NCI-H510A treated with DMSO at 0.1 percent for 48 hours (cell line): ENCODE data around the gene PCID2.
A peak's percentile ranks its signal among the peaks of the same experiment; 100 is the strongest.
"Not testable (repeated sequence)": the region's sequence is repeated elsewhere in the genome, so short reads cannot be mapped to it uniquely, and the experiment has no call there.

Source experiments
- DNase-seq: peaks from one replicate; lab custom pipeline; 2025; lab: John Stamatoyannopoulos, UW

Gene PCID2

GRCh38 chr13:113208421-113209335 is at the start of gene PCID2:
PCID2 (minus strand) TSS chr13:113208669; CDS start chr13:113208634, 35 bp downstream.
- peak; percentile 82 for DNase-seq

- DNase-seq: not testable (repeated sequence)
These were observed 49.4 kb upstream of the PCID2 start for GRCh38 chr13:113257908-113258307.

GRCh38 chr13:113252516-113253095 is 44.1 kb upstream of the PCID2 start:
- no peak for DNase-seq

- DNase-seq: no peak
These were observed 37.7 kb upstream of the PCID2 start for GRCh38 chr13:113245849-113246796.

DNA sequence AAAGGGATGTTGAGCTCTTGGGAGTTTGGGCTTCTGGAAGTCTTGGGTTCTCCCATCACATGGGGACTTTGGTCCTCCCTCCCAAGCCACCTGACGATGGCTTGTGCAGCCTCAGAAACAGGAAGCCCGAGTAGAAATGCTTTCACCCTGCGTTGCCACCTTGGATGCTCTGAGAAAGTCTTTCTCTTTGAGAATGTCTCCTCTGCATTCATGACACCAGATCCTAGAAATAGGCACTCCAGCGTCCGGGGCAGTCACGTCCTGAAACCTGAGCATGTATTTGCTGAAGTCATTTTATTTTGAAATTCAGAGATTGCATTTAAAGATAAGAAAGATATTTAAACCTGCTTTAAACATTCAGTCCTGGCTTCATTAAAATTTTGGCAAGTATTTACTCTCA is 35.4 kb upstream of the PCID2 start:
- no peak for DNase-seq

- not testable (repeated sequence) for DNase-seq
These were observed 33.2 kb upstream of the PCID2 start for GRCh38 chr13:113241623-113242022.

- no peak for DNase-seq
These were observed 31.5 kb upstream of the PCID2 start for GRCh38 chr13:113239986-113240385.

DNA sequence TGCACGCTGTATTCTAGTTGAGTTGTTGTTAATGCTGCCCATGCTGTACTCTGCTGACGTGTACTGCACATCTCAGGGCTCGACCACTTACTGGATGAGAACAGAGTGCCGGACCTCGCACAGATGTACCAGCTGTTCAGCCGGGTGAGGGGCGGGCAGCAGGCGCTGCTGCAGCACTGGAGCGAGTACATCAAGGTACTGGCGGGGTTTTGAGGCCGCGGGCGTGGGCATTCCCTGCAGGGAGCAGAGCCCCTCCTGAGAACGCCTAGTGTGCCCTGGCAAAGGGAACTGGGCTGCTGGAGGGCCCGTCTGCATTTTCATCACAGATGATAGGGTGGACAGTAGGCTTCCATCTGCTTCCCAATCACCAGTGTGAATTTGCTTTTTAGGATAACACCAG is 30.9 kb upstream of the PCID2 start:
- DNase-seq: no peak

GRCh38 chr13:113238536-113238935 is 30.1 kb upstream of the PCID2 start:
- DNase-seq: no peak

- DNase-seq: no peak
These were observed 24.6 kb upstream of the PCID2 start for GRCh38 chr13:113233101-113233500.

GRCh38 chr13:113232208-113233003 is 23.9 kb upstream of the PCID2 start:
- DNase-seq: no peak

DNA sequence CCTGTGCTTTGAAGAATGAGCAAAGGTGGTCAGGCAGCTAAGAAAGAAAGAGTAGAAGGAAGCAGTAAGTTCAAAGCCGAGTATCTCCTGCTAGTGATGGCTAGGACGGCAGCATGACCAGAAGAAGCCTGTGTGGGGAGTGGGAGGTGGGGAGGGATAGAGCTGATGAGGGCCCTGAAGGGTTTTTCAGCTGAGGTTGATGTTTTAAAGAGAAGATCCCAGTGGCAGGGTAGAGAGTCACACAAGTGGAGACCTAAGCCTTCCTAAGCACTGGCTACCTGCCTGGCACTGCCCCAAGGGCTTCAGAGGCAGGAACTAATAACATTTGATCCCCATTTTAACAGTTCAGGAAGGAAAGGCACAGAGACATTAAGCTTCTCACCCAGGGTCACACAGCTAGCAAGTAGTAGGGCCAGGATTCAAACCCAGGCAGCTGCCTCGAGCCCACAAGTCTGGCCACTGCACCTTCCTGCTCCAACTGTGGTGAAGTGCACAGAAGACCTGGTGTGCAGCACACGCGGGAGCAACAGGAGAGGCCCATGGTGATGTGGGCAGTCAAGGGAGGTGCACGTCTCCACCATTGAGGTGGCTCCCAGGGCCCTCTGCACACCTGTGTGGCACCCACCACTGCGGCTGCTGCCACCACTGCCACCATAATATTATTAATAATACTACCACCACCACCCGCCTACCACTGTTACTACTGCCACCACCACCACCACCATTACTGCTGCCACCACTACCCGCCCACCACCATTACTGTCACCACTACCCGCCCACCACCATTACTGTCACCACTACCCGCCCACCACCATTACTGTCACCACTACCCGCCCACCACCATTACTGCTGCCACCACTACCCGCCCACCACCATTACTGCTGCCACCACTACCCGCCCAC is 23.1 kb upstream of the PCID2 start:
- no peak for DNase-seq

GRCh38 chr13:113229791-113230190 is 21.3 kb upstream of the PCID2 start:
- no peak for DNase-seq

GRCh38 chr13:113229161-113229560 is 20.7 kb upstream of the PCID2 start:
- no peak for DNase-seq

DNA sequence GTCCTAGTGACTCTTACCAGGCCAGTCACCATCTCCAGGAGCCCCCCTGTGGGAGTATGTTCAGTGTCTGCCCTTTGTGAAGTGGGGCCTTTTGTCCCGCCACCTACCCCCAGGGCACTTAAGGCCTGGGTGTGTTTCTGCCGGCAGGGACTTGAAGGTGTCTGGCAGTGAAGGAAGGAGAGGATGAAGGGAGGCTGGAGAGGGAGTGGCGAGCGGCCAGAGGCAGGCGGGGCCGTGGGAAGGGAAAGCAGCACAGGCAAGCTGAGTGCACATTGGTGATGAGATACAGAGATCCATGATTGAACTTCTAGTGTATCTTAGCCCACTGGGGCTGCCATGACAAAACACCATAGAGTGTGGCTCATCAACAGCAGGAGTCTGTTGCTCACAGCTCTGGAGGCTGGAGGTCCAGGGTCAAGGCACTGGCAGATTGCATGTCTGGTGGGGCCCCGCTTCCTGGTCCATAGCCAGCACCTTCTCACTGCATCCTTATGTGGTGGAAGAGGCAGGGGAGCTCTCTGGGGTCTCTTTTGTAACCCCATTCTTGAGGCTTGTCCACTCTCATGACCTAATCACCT is 18.5 kb upstream of the PCID2 start:
- no peak for DNase-seq

DNA sequence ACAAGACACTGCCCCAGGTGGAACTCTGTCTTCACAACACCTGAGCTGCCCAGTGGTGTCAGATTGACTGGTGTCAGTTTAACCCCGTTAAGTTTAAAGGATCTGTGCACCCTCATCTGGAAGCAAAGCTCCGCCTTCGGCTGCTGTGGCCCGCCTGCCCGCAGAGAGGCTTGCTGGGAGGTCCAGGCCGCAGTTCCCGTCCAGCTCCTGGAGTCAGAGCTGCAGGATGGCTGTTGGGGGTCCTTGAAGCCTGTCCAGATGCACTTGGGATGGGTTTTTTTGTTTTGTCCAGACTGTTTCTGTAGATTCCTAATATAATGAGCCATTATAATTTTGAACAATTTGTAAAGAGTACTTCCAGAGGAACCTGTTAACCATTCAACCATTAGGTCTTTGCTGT is 17.0 kb upstream of the PCID2 start:
- no peak for DNase-seq

DNA sequence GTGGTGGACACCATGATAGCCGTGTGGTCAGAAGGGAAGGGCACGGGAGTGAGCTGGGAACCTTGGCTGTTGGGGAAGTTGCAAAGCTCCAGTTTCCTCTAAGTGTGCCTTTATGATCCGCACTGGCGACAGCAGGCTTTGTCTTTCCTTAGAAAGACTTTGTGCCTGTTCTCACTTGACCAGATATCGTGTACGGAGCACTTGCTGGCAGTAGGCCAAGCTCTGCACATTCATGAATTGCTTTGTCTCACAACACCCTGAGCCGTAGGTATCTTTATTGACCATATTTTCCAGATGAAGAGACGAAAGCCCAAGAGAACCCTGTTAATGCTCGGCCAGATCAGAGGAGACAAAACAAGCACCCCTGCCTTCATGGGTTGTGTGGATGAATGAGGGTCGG is 16.0 kb upstream of the PCID2 start:
- DNase-seq: no peak

GRCh38 chr13:113223070-113223469 is 14.6 kb upstream of the PCID2 start:
- DNase-seq: no peak

GRCh38 chr13:113220877-113221276 is 12.4 kb upstream of the PCID2 start:
- no peak for DNase-seq

- peak; percentile 29 for DNase-seq
These were observed 11.7 kb upstream of the PCID2 start for GRCh38 chr13:113220141-113220598.
